ENCODE data around the gene SCN2B. TPM values are rescaled to one million over a fixed set of nuclear protein-coding genes. Genes with fewer than 3 reads are reported as not detected.

Gene SCN2B
- total RNA-seq, 3 donors from 2014 or later: 0.23 to 3.7 (median 0.34) TPM

- intact Hi-C loops (cut with DNase I, micrococcal nuclease): no loop called here
- Histone ChIP-seq H3K4me3 (no peak overlapping the region), H3K4me1 (ENCODE audit: low read depth) (no peaks in the 10 kb centered on the region), H3K9me3 (no peaks in the 10 kb centered on the region), H3K36me3 (ENCODE audit: low read depth) (no peaks in the 10 kb centered on the region)
- TF ChIP-seq CTCF (IDR thresholded peaks at IDR 0.05): no peak
- DNase-seq: no peak
- ATAC-seq: no peak
Measured at GRCh38 chr11:118126082-118126838, 50.2 kb downstream of the SCN2B start.

GRCh38 chr11:118124929-118125535, 51.4 kb downstream of the SCN2B start:
- Histone ChIP-seq H3K9me3 (no peaks in the 10 kb centered on the region), H3K4me3 (no peak overlapping the region), H3K36me3 (ENCODE audit: low read depth) (no peaks in the 10 kb centered on the region), H3K4me1 (ENCODE audit: low read depth) (no peaks in the 10 kb centered on the region)
- intact Hi-C loops (cut with DNase I, micrococcal nuclease): no loop called here
- no peak for TF ChIP-seq CTCF (IDR thresholded peaks at IDR 0.05)
- no peak for ATAC-seq
- no peak for DNase-seq

- no peak for TF ChIP-seq CTCF (IDR thresholded peaks at IDR 0.05)
- intact Hi-C loops (cut with DNase I, micrococcal nuclease): no loop called here
- Histone ChIP-seq H3K4me1 (ENCODE audit: low read depth) (no peaks in the 10 kb centered on the region), H3K9me3 (no peaks in the 10 kb centered on the region), H3K4me3 (no peak overlapping the region), H3K36me3 (ENCODE audit: low read depth) (peaks cover 4% of the 10 kb centered on the region)
- ATAC-seq (no peak), DNase-seq (no peak)
Measured at GRCh38 chr11:118120793-118121192, 55.6 kb downstream of the SCN2B start.

- ATAC-seq (no peak), DNase-seq (no peak)
- peaks cover 4% of the 10 kb centered on the region for H3K36me3 ChIP-seq (ENCODE audit: low read depth)
- TF ChIP-seq CTCF (IDR thresholded peaks at IDR 0.05): no peak
- no peak overlapping the region for H3K4me3 ChIP-seq
- no peaks in the 10 kb centered on the region for H3K9me3 ChIP-seq
- intact Hi-C loops (cut with DNase I, micrococcal nuclease): no loop called here
- H3K4me1 ChIP-seq (ENCODE audit: low read depth): no peaks in the 10 kb centered on the region
Measured at GRCh38 chr11:118117790-118118601, 58.4 kb downstream of the SCN2B start.

GRCh38 chr11:118115048-118115447, 61.4 kb downstream of the SCN2B start:
- Histone ChIP-seq H3K9me3 (no peaks in the 10 kb centered on the region), H3K4me3 (no peak overlapping the region), H3K36me3 (ENCODE audit: low read depth) (peaks cover 4% of the 10 kb centered on the region), H3K4me1 (ENCODE audit: low read depth) (no peaks in the 10 kb centered on the region)
- ATAC-seq (no peak), DNase-seq (no peak)
- intact Hi-C loops (cut with DNase I, micrococcal nuclease): no loop called here
- TF ChIP-seq CTCF (IDR thresholded peaks at IDR 0.05): no peak

Measured in mucosa of descending colon (tissue), 3 donors.